WTC11 (cell line): ENCODE results near the gene DOCK8. TPM values are rescaled to one million over a fixed set of nuclear protein-coding genes. Genes with fewer than 3 reads are reported as not detected.
"Not testable (repeated sequence)": the region's sequence is repeated elsewhere in the genome, so short reads cannot be mapped to it uniquely, and the experiment has no call there.

Experiments
- ATAC-seq: fragments of 200-7000 bp; cut with Tn5 transposase; 2 replicates; pipeline ENCODE4 v1.10.0; 2021; ENCODE audit warnings: mild to moderate bottlenecking, moderate library complexity
- CTCF ChIA-PET: fragments of 300-600 bp; sonication (Branson Sonifier 250); formaldehyde crosslinking; loops from one replicate; lab custom pipeline; 2021; ENCODE audit warnings: antibody characterized with exemption; lab: Charles Lee
- POLR2A ChIA-PET: fragments of 350-600 bp; sonication (Branson Sonifier 250); formaldehyde crosslinking; loops from one replicate; lab custom pipeline; 2021; ENCODE audit warnings: antibody characterized with exemption; lab: Charles Lee
- DNase-seq: peaks from one replicate; pipeline ENCODE4 v3.0.0; 2021; ENCODE audit warnings: low spot score
- H3K27ac Mint-ChIP-seq: 2 replicates; pipeline ENCODE4 v1.8.0; 2021; ENCODE audit warnings: mixed read lengths
- H3K27me3 Mint-ChIP-seq: 2 replicates; pipeline ENCODE4 v1.8.0; 2021; ENCODE audit warnings: low read depth, mild to moderate bottlenecking, moderate library complexity, mixed read lengths
- H3K36me3 Mint-ChIP-seq: 2 replicates; pipeline ENCODE4 v1.8.0; 2021; ENCODE audit warnings: mixed read lengths
- H3K4me1 Mint-ChIP-seq: 2 replicates; pipeline ENCODE4 v1.8.0; 2022; ENCODE audit warnings: mixed read lengths
- H3K4me3 Mint-ChIP-seq: 2 replicates; pipeline ENCODE4 v1.8.0; 2021; ENCODE audit warnings: mild to moderate bottlenecking, moderate library complexity, mixed read lengths
- H3K9me3 Mint-ChIP-seq: 2 replicates; pipeline ENCODE4 v1.8.0; 2021; ENCODE audit warnings: mixed read lengths
- CBFB ChIP-seq: sonication (generic); formaldehyde crosslinking; IDR thresholded peaks from 2 replicates; pipeline ENCODE4 v1.8.1; 2022; ENCODE audit warnings: mild to moderate bottlenecking, low read depth, missing genetic modification reagents
- CDX4 ChIP-seq: fragments of 250-450 bp; sonication (Bioruptor Pico); IDR thresholded peaks from 2 replicates; pipeline ENCODE4 v1.9.0; 2021; ENCODE audit warnings: moderate library complexity, mild to moderate bottlenecking, inconsistent platforms, borderline replicate concordance
- ELF4 ChIP-seq: sonication (generic); formaldehyde crosslinking; IDR thresholded peaks from 2 replicates; pipeline ENCODE4 v1.8.1; 2022; ENCODE audit warnings: low read depth, mild to moderate bottlenecking, moderate library complexity, missing genetic modification reagents
- GTF2I ChIP-seq: fragments of 250-450 bp; sonication (Bioruptor Pico); conservative IDR thresholded peaks from 2 replicates; pipeline ENCODE4 v1.4.0; 2021; ENCODE audit warnings: mild to moderate bottlenecking
- KAT7 ChIP-seq: sonication (generic); formaldehyde crosslinking; IDR thresholded peaks from 2 replicates; pipeline ENCODE4 v1.8.1; 2023; ENCODE audit warnings: missing genetic modification reagents, mild to moderate bottlenecking, borderline replicate concordance
- MXD4 ChIP-seq: fragments of 250-450 bp; sonication (Bioruptor Pico); IDR thresholded peaks from 2 replicates; pipeline ENCODE4 v1.8.0; 2021; ENCODE audit warnings: mild to moderate bottlenecking, moderate library complexity, borderline replicate concordance
- NFE2L1 ChIP-seq: sonication (generic); formaldehyde crosslinking; IDR thresholded peaks from 2 replicates; pipeline ENCODE4 v1.8.1; 2023; ENCODE audit warnings: missing genetic modification reagents
- SMAD4 ChIP-seq: sonication (generic); formaldehyde crosslinking; IDR thresholded peaks from 2 replicates; pipeline ENCODE4 v1.8.0; 2022; ENCODE audit warnings: mild to moderate bottlenecking, missing genetic modification reagents
- TEAD1 ChIP-seq: sonication (generic); formaldehyde crosslinking; IDR thresholded peaks from 2 replicates; pipeline ENCODE4 v1.8.0; 2022; ENCODE audit warnings: mild to moderate bottlenecking, missing genetic modification reagents
- TEAD4 ChIP-seq: sonication (generic); formaldehyde crosslinking; IDR thresholded peaks from 2 replicates; pipeline ENCODE4 v1.8.0; 2022; ENCODE audit warnings: mild to moderate bottlenecking, missing genetic modification reagents
- ZBTB21 ChIP-seq: sonication (generic); formaldehyde crosslinking; IDR thresholded peaks from 2 replicates; pipeline ENCODE4 v1.8.1; 2023; ENCODE audit warnings: mild to moderate bottlenecking, missing genetic modification reagents, borderline replicate concordance
- ZMAT4 ChIP-seq: fragments of 250-450 bp; sonication (Bioruptor Pico); IDR thresholded peaks from 2 replicates; pipeline ENCODE4 v1.9.0; 2021; ENCODE audit warnings: mild to moderate bottlenecking
- ZNF121 ChIP-seq: sonication (generic); formaldehyde crosslinking; IDR thresholded peaks from 2 replicates; pipeline ENCODE4 v1.8.0; 2023; ENCODE audit warnings: missing genetic modification reagents
- ZNF138 ChIP-seq: sonication (generic); formaldehyde crosslinking; conservative IDR thresholded peaks from 2 replicates; pipeline ENCODE4 v1.8.1; 2022; ENCODE audit warnings: mild to moderate bottlenecking, moderate library complexity, missing genetic modification reagents
- ZNF416 ChIP-seq: fragments of 250-450 bp; sonication (Bioruptor Pico); IDR thresholded peaks from 2 replicates; pipeline ENCODE4 v1.9.0; 2021; ENCODE audit warnings: mild to moderate bottlenecking, inconsistent platforms
- ZNF423 ChIP-seq: fragments of 250-450 bp; sonication (Bioruptor Pico); IDR thresholded peaks from 2 replicates; pipeline ENCODE4 v2.1.2; 2022; ENCODE audit warnings: mild to moderate bottlenecking, moderate library complexity
- total RNA-seq: library from RNA; stranded (reverse); gene quantifications from 3 replicates; pipeline ENCODE4 v1.2.3, GENCODE V29; 2021
- TF ChIP-seq, protein P1 (sequence below): fragments of 250-450 bp; sonication (Bioruptor Pico); conservative IDR thresholded peaks from 2 replicates; pipeline ENCODE4 v1.9.0; 2021; ENCODE audit warnings: mild to moderate bottlenecking
- TF ChIP-seq, protein P2 (sequence below): fragments of 250-450 bp; sonication (Bioruptor Pico); IDR thresholded peaks from 2 replicates; pipeline ENCODE4 v2.1.2; 2022; ENCODE audit warnings: mild to moderate bottlenecking, moderate library complexity
- TF ChIP-seq, protein P3 (sequence below): fragments of 250-450 bp; sonication (Bioruptor Pico); IDR thresholded peaks from 2 replicates; pipeline ENCODE4 v1.9.0; 2021; ENCODE audit warnings: mild to moderate bottlenecking

DOCK8 gene
- total RNA-seq, 1 experiment from 2014 or later: 3.2 TPM

GRCh38 chr9:228929-229695 is 14.4 kb downstream of the DOCK8 start:
- DNase-seq (no peak), ATAC-seq (no peak)
- ChIA-PET POLR2A (no interaction called here), CTCF (no interaction called here)
- Mint-ChIP-seq H3K27ac (no peak overlapping the region), H3K36me3 (peaks cover under 1% of the 10 kb centered on the region; the same call in 1 of the 2 replicates), H3K4me3 (no peak overlapping the region), H3K27me3 (peaks cover under 1% of the 10 kb centered on the region; the same call in 1 of the 2 replicates), H3K9me3 (peaks cover 18% of the 10 kb centered on the region), H3K4me1 (peaks cover 4% of the 10 kb centered on the region)
- TF ChIP-seq SMAD4 (CRISPR knock-in tag): no peak
- no peak for TF ChIP-seq CBFB
- TF ChIP-seq ZNF121: no peak
- TF ChIP-seq ZMAT4 (CRISPR knock-in tag): no peak
- TF ChIP-seq, protein P1, sequence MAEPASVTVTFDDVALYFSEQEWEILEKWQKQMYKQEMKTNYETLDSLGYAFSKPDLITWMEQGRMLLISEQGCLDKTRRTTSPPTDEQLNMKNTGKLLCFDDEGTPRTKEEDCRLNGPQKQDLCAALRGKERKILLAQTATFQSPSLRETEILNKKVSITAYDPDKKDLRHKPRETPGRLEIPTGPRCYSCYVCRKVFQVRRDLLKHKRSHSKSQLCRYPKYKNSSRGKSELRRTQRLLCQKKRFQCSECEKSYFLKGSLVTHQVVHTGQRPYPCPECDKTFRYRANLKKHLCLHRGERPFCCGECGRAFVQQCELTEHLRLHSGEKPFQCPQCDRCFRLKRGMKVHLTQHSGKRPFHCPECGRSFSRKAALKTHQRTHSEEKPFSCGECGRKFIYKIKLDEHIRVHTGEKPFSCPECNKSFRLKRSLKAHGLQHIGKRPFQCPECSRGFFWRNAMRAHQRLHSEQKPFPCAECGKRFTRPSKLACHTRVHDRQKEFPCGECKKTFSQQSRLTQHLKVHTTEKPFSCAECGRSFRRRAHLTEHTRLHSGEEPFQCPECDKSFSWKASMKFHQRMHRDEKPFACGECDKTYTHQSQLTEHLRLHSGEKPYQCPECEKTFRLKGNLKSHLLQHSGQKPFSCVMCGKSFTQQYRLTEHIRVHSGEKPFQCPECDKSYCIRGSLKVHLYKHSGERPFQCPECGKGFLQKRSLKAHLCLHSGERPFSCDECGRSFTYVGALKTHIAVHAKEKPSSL: no peak
- no peak for TF ChIP-seq ZNF138 (CRISPR knock-in tag)
- TF ChIP-seq NFE2L1: no peak
- TF ChIP-seq ZNF416 (CRISPR knock-in tag): no peak
- TF ChIP-seq TEAD4 (CRISPR knock-in tag): no peak

- not testable (repeated sequence) for H3K4me3 Mint-ChIP-seq
Measured at GRCh38 chr9:231625-232024, 17.0 kb downstream of the DOCK8 start.

GRCh38 chr9:233708-234107 is 19.0 kb downstream of the DOCK8 start:
- peaks cover 44% of the 10 kb centered on the region for H3K9me3 Mint-ChIP-seq
- H3K27ac Mint-ChIP-seq, ATAC-seq, POLR2A ChIA-PET, CTCF ChIA-PET, H3K4me1 Mint-ChIP-seq, H3K4me3 Mint-ChIP-seq, H3K27me3 Mint-ChIP-seq, DNase-seq: not testable (repeated sequence)
- peaks cover 18% of the 10 kb centered on the region for H3K36me3 Mint-ChIP-seq

More at GRCh38 chr9:231625-232024, 17.0 kb downstream of the DOCK8 start:
- peaks cover 15% of the 10 kb centered on the region for H3K36me3 Mint-ChIP-seq
- DNase-seq, H3K27ac Mint-ChIP-seq, CTCF ChIA-PET, H3K4me1 Mint-ChIP-seq, ATAC-seq, POLR2A ChIA-PET, H3K27me3 Mint-ChIP-seq: not testable (repeated sequence)
- H3K9me3 Mint-ChIP-seq: peaks cover 40% of the 10 kb centered on the region

- no peak overlapping the region for H3K27ac Mint-ChIP-seq
- no peak for DNase-seq
- H3K9me3 Mint-ChIP-seq: peaks cover 35% of the 10 kb centered on the region
- H3K4me3 Mint-ChIP-seq: no peak overlapping the region
- ChIA-PET CTCF (no interaction called here), POLR2A (no interaction called here)
- no peaks in the 10 kb centered on the region for H3K4me1 Mint-ChIP-seq
- peaks cover 18% of the 10 kb centered on the region for H3K36me3 Mint-ChIP-seq
- H3K27me3 Mint-ChIP-seq: peaks cover 6% of the 10 kb centered on the region; the same call in 1 of the 2 replicates
- ATAC-seq: no peak
- TF ChIP-seq TEAD1 (CRISPR knock-in tag): no peak
- no peak for TF ChIP-seq ELF4 (CRISPR knock-in tag)
- no peak for TF ChIP-seq ZNF423
- TF ChIP-seq GTF2I (CRISPR knock-in tag): no peak
- TF ChIP-seq ZBTB21 (CRISPR knock-in tag): no peak
- TF ChIP-seq, protein P2, sequence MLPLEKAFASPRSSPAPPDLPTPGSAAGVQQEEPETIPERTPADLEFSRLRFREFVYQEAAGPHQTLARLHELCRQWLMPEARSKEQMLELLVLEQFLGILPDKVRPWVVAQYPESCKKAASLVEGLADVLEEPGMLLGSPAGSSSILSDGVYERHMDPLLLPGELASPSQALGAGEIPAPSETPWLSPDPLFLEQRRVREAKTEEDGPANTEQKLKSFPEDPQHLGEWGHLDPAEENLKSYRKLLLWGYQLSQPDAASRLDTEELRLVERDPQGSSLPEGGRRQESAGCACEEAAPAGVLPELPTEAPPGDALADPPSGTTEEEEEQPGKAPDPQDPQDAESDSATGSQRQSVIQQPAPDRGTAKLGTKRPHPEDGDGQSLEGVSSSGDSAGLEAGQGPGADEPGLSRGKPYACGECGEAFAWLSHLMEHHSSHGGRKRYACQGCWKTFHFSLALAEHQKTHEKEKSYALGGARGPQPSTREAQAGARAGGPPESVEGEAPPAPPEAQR (CRISPR knock-in tag): no peak
- TF ChIP-seq, protein P3, sequence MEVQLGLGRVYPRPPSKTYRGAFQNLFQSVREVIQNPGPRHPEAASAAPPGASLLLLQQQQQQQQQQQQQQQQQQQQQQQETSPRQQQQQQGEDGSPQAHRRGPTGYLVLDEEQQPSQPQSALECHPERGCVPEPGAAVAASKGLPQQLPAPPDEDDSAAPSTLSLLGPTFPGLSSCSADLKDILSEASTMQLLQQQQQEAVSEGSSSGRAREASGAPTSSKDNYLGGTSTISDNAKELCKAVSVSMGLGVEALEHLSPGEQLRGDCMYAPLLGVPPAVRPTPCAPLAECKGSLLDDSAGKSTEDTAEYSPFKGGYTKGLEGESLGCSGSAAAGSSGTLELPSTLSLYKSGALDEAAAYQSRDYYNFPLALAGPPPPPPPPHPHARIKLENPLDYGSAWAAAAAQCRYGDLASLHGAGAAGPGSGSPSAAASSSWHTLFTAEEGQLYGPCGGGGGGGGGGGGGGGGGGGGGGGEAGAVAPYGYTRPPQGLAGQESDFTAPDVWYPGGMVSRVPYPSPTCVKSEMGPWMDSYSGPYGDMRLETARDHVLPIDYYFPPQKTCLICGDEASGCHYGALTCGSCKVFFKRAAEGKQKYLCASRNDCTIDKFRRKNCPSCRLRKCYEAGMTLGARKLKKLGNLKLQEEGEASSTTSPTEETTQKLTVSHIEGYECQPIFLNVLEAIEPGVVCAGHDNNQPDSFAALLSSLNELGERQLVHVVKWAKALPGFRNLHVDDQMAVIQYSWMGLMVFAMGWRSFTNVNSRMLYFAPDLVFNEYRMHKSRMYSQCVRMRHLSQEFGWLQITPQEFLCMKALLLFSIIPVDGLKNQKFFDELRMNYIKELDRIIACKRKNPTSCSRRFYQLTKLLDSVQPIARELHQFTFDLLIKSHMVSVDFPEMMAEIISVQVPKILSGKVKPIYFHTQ (CRISPR knock-in tag): no peak
- TF ChIP-seq KAT7 (CRISPR knock-in tag): no peak
- no peak for TF ChIP-seq MXD4 (CRISPR knock-in tag)
- TF ChIP-seq ZNF138 (CRISPR knock-in tag): no peak
- no peak for TF ChIP-seq CDX4 (CRISPR knock-in tag)
Measured at GRCh38 chr9:237141-237857, 22.6 kb downstream of the DOCK8 start.
